Measurements from ENCODE around the gene CLCN5. TPM values are rescaled to one million over a fixed set of nuclear protein-coding genes. Genes with fewer than 3 reads are reported as not detected.

The CLCN5 gene
- total RNA-seq, 6 donors from 2014 or later = 4.2 to 14.4 (median 10.2) TPM

DNA sequence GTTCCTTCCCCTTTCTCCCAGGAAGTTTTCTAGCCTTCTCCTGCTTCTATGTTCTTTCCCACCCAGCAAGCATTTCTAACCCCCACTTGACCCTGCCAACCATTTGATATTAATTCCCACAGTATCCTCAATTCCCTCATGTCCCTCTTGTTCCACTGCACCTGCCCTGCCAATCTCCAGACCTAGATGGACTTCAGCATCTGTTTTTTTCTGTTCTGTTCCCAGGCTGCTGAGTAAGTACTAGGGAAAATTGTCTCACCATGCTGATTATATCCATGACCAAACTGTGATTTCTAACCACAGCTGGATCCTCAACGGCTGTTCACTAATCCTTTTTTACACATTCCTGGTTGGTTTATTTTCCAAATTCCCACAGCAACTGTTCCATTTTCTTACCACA lies 37.7 kb downstream of the CLCN5 start:
- TF ChIP-seq, protein P1, sequence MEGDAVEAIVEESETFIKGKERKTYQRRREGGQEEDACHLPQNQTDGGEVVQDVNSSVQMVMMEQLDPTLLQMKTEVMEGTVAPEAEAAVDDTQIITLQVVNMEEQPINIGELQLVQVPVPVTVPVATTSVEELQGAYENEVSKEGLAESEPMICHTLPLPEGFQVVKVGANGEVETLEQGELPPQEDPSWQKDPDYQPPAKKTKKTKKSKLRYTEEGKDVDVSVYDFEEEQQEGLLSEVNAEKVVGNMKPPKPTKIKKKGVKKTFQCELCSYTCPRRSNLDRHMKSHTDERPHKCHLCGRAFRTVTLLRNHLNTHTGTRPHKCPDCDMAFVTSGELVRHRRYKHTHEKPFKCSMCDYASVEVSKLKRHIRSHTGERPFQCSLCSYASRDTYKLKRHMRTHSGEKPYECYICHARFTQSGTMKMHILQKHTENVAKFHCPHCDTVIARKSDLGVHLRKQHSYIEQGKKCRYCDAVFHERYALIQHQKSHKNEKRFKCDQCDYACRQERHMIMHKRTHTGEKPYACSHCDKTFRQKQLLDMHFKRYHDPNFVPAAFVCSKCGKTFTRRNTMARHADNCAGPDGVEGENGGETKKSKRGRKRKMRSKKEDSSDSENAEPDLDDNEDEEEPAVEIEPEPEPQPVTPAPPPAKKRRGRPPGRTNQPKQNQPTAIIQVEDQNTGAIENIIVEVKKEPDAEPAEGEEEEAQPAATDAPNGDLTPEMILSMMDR (IDR thresholded peaks at IDR 0.05) = no peak
- TF ChIP-seq POLR2A (IDR thresholded peaks at IDR 0.05) = no peak
- no peak for TF ChIP-seq EP300 (IDR thresholded peaks at IDR 0.05)
- TF ChIP-seq POLR2AphosphoS5 (IDR thresholded peaks at IDR 0.05) = no peak
- no peak overlapping the region for H3K4me3 ChIP-seq
- ATAC-seq (ENCODE audit: low FRiP score in 2 of 2) = no peak
- DNase-seq = no peak
- no peaks in the 10 kb centered on the region for H3K27me3 ChIP-seq
- 76 to 89% methylated on average over 1 of the region's 1 CpG for WGBS, 2 donors
- H3K36me3 ChIP-seq = no peaks in the 10 kb centered on the region
- H3K4me1 ChIP-seq = no peaks in the 10 kb centered on the region
- H3K9me3 ChIP-seq = no peaks in the 10 kb centered on the region
- no peak overlapping the region for H3K27ac ChIP-seq

DNA sequence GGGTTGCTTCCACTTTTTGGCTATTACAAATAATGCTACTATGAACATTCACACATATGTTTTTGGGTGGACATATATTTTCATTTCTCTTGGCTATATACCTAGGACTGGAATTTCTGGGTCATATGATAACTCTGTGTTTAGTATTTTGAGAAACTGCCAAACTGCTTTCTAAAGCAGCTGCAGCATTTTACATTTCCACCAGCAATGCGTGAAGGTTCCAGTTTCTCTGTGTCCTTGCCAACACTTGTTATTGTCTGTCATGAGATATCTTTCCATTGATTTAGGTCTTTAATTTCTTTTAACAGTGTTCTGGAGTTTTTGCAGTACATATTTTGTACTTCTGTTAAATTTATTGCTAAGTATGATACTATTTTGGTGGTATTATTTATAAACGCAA lies 48.3 kb downstream of the CLCN5 start:
- H3K9me3 ChIP-seq = no peaks in the 10 kb centered on the region
- no peak for ATAC-seq (ENCODE audit: low FRiP score in 2 of 2)
- no peaks in the 10 kb centered on the region for H3K27me3 ChIP-seq
- no peak overlapping the region for H3K4me3 ChIP-seq
- no peak for TF ChIP-seq POLR2AphosphoS5 (IDR thresholded peaks at IDR 0.05)
- no peak for TF ChIP-seq EP300 (IDR thresholded peaks at IDR 0.05)
- TF ChIP-seq POLR2A (IDR thresholded peaks at IDR 0.05) = no peak
- TF ChIP-seq, protein P1 (IDR thresholded peaks at IDR 0.05) = no peak
- 85 to 90% methylated on average over 2 of the region's 2 CpGs for WGBS, 2 donors
- DNase-seq = no peak
- H3K36me3 ChIP-seq = no peaks in the 10 kb centered on the region
- no peaks in the 10 kb centered on the region for H3K4me1 ChIP-seq
- H3K27ac ChIP-seq = no peak overlapping the region

DNA sequence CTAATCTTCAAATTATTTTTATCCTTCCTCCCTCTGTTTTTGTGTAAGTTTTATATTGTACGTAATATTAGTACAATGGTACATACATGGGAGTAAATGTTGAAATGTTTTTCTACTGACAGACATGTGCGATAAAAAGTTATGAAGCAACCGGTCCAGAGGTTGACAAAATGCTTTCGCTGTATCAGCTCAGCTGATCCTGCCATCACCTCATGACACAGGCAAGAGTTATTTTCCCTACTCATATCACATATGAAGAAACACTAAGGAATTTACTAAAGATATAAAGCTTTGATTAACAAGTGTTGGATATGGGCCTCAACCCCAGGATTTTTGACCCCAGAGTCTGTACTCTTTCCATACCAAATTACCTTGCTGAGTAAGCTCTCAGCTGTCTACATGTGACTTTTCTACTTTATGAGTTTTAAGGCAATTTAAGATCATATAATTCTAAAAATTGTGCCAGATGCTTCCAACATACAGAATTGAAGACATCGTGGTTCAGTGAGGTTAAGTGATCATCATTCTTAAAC lies 50.0 kb downstream of the CLCN5 start:
- H3K27me3 ChIP-seq = no peaks in the 10 kb centered on the region
- TF ChIP-seq POLR2A (IDR thresholded peaks at IDR 0.05) (no peak), EP300 (IDR thresholded peaks at IDR 0.05) (no peak), POLR2AphosphoS5 (IDR thresholded peaks at IDR 0.05) (no peak)
- TF ChIP-seq, protein P1 (IDR thresholded peaks at IDR 0.05) = no peak
- H3K36me3 ChIP-seq = no peaks in the 10 kb centered on the region
- no peak overlapping the region for H3K4me3 ChIP-seq
- H3K27ac ChIP-seq = no peak overlapping the region
- H3K4me1 ChIP-seq = no peaks in the 10 kb centered on the region
- no peaks in the 10 kb centered on the region for H3K9me3 ChIP-seq
- WGBS, 2 donors = 93 to 96% methylated on average over 5 of the region's 5 CpGs
- no peak for ATAC-seq (ENCODE audit: low FRiP score in 2 of 2)
- no peak for DNase-seq

DNA sequence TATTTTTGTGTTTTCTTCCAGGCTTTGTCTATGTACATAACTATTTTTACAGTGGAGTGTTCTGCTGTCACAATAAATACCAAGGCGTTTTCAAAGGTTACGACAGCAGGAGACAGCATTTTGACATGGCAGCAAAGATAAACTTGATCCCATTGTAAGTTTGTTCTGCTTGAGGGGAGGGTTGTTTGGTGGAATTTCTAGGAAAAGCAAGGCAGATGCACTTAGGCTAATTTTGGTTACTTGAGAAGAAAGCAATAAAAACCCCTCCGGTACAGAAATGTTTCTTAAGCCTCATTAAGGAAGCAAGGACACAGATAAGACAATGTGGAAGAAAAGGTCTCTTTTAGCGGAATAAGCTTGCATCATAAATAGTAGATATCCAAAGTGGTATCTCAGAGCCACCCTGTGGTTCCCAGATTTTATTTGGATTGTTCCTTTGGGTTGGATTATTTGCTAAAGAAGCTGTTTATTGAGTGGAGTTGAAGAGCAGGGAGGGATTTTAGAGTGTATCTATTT lies 54.3 kb downstream of the CLCN5 start:
- 76 to 82% methylated on average over 4 of the region's 4 CpGs for WGBS, 2 donors
- TF ChIP-seq, protein P1 (IDR thresholded peaks at IDR 0.05) = no peak
- TF ChIP-seq POLR2A (IDR thresholded peaks at IDR 0.05) (no peak), EP300 (IDR thresholded peaks at IDR 0.05) (no peak), POLR2AphosphoS5 (IDR thresholded peaks at IDR 0.05) (no peak)
- DNase-seq = no peak
- Histone ChIP-seq H3K4me3 (no peak overlapping the region), H3K9me3 (no peaks in the 10 kb centered on the region), H3K36me3 (no peaks in the 10 kb centered on the region), H3K27ac (no peak overlapping the region), H3K4me1 (no peaks in the 10 kb centered on the region), H3K27me3 (no peaks in the 10 kb centered on the region)
- no peak for ATAC-seq (ENCODE audit: low FRiP score in 2 of 2)
